ENCODE results near the gene GRID1. TPM values are rescaled to one million over a fixed set of nuclear protein-coding genes. Genes with fewer than 3 reads are reported as not detected.

Gene GRID1
- total RNA-seq, 1 donor from 2014 or later: not detected

DNA sequence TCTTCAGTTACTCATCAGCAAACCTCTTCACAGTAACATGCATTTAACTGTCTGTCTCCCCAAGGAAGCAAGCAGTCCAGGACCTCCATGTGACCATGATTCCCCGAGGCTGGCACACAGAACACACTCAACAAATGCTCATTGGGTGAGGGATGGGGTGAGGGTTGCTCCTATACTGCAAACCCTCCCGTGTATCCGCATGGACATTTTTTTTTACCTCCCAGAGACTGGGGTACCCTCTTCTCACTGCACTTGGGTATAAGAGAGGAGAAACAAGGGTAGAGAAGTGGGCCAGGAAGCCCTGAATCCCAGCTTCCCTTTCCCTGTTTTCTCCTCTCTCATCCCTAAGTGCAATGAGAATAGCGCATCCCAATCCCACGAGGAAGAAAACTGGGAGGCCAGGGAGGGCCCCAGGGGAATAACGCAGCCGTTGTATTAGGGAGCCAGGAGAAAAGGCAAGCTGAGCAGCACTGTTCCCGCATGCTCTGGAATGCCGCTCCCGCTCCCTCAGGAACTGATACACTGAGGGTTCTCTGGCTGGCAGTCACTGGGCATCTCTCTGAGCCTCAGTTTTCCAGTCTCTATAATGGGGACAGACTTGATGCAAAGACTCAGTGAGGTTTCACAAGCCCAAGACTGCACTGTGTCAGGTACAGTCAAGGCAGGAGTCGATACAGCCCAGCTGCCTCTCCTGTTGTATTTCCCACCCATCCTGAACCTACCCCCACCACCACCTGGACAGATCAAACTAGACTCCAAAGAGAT lies 134.6 kb downstream of the GRID1 start:
- Mint-ChIP-seq H3K4me3 (no peak overlapping the region), H3K27me3 (peaks cover under 1% of the 10 kb centered on the region), H3K36me3 (ENCODE audit: low read depth) (no peaks in the 10 kb centered on the region), H3K9me3 (no peaks in the 10 kb centered on the region), H3K4me1 (no peaks in the 10 kb centered on the region), H3K27ac (no peak overlapping the region)
- intact Hi-C loops (cut with micrococcal nuclease): no loop called here
- ATAC-seq (ENCODE audit: low read depth) (no peak), DNase-seq (no peak)
- ChIA-PET CTCF (no interaction called here), POLR2A (no interaction called here)
- TF ChIP-seq, protein P1, sequence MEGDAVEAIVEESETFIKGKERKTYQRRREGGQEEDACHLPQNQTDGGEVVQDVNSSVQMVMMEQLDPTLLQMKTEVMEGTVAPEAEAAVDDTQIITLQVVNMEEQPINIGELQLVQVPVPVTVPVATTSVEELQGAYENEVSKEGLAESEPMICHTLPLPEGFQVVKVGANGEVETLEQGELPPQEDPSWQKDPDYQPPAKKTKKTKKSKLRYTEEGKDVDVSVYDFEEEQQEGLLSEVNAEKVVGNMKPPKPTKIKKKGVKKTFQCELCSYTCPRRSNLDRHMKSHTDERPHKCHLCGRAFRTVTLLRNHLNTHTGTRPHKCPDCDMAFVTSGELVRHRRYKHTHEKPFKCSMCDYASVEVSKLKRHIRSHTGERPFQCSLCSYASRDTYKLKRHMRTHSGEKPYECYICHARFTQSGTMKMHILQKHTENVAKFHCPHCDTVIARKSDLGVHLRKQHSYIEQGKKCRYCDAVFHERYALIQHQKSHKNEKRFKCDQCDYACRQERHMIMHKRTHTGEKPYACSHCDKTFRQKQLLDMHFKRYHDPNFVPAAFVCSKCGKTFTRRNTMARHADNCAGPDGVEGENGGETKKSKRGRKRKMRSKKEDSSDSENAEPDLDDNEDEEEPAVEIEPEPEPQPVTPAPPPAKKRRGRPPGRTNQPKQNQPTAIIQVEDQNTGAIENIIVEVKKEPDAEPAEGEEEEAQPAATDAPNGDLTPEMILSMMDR (IDR thresholded peaks at IDR 0.05): no peak

DNA sequence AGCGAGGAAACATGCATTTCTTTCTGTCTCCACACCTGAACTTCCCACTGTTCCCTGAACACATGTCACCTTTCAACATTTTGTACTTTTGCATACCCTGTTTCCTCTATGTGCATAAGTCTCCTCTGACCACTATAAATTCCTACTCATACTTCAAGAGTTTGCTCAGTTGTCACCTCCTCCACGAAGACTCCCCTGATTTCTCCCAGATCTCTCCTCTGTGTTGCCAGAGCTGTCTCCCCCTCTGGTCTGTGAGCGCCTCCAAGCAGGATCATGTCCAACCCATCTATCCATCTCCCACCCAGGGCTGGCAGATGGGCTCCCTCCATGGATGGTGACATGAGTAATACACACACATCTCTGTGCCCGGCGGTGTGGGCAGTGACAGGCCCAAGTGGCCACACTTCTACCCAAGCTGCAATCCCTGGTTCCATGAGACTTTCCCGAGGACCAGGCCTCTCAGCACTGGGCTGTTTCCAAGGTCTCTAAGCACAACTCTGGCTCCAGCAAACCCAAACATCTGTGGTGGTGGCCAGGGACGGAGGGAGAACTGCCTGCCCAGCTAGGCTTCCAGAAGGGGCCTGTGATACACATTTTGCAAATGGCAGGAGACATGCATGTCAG lies 135.9 kb downstream of the GRID1 start:
- TF ChIP-seq, protein P1 (IDR thresholded peaks at IDR 0.05): no peak
- ChIA-PET CTCF (no interaction called here), POLR2A (no interaction called here)
- Mint-ChIP-seq H3K4me3 (no peak overlapping the region), H3K27ac (no peak overlapping the region), H3K36me3 (ENCODE audit: low read depth) (no peaks in the 10 kb centered on the region), H3K27me3 (peaks cover 5% of the 10 kb centered on the region), H3K9me3 (no peaks in the 10 kb centered on the region), H3K4me1 (no peaks in the 10 kb centered on the region)
- ATAC-seq (ENCODE audit: low read depth) (no peak), DNase-seq (no peak)
- intact Hi-C loops (cut with micrococcal nuclease): no loop called here

DNA sequence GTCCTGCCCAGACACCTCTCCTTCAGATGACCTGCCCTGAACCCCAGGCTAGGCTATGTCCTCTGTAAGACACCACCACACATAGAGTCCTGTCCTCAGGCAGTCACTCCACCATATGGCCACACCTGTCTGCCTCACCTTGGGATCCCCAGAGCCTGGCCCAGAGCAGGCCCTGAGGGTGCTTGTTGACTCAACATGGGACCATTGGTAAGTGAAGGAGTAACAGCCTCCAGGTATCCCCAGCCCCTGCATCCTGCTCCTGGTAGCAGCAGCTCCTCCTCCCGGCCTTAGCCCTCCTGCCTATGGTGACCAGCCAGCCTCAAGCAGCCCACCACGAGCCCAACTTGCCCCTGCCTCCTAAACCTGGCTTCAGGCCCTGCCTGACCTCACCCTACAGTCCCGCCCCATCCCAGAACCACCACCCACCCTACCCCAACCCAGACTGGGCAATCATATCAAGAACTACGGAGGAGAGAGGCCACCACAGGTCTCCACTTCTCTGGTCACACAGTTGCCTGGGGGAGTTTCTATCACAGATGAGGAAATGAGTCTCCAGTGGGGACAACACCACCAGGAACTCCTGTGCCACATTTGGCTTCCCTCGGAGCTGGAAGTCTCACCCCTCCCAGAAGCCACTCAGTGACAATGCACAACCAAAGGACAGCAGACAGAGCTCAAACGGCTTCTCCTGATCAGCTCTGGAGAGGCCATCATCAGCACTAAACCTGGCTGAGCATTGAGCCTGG lies 136.6 kb downstream of the GRID1 start:
- Mint-ChIP-seq H3K4me3 (no peak overlapping the region), H3K36me3 (ENCODE audit: low read depth) (no peaks in the 10 kb centered on the region), H3K27me3 (peaks cover 5% of the 10 kb centered on the region), H3K9me3 (no peaks in the 10 kb centered on the region), H3K27ac (no peak overlapping the region), H3K4me1 (no peaks in the 10 kb centered on the region)
- DNase-seq (no peak), ATAC-seq (ENCODE audit: low read depth) (no peak)
- TF ChIP-seq, protein P1 (IDR thresholded peaks at IDR 0.05): no peak
- intact Hi-C loops (cut with micrococcal nuclease): no loop called here
- ChIA-PET POLR2A (no interaction called here), CTCF (no interaction called here)

DNA sequence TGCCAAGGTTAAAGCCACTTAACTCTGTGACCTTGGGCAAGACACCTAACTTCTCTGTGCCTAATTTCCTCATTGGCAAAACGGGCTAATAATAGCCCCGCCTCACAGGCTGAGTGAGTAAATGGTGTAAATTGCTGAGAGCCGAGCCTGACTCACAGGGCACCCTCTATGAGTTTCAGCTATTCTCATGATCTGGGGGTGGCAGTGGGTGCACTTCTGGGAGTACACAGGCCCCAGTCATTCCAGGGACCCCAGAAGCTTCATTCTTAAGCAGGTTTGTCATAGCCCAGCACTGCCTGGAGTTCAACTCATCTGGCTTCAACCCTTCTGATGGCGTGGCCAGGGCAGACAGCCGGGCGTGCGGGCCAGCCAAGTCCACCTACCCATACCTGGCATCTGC lies 137.2 kb downstream of the GRID1 start:
- TF ChIP-seq, protein P1 (IDR thresholded peaks at IDR 0.05): no peak
- POLR2A ChIA-PET: no interaction called here
- H3K4me1 Mint-ChIP-seq: no peaks in the 10 kb centered on the region
- no peak for DNase-seq
- no peaks in the 10 kb centered on the region for H3K9me3 Mint-ChIP-seq
- no peak overlapping the region for H3K4me3 Mint-ChIP-seq
- ATAC-seq (ENCODE audit: low read depth): no peak
- H3K36me3 Mint-ChIP-seq (ENCODE audit: low read depth): no peaks in the 10 kb centered on the region
- intact Hi-C loops (cut with micrococcal nuclease): no loop called here
- peaks cover 5% of the 10 kb centered on the region for H3K27me3 Mint-ChIP-seq
- no peak overlapping the region for H3K27ac Mint-ChIP-seq
- CTCF ChIA-PET: no interaction called here

Data from activated B cell treated with CpG ODN at 0.5 μM for 24 hours (primary cell).